Activated T-cell treated with anti-CD3 and anti-CD28 coated beads for 1 hour (primary cell): ENCODE data around the gene CKB.
"Not testable (repeated sequence)": the region's sequence is repeated elsewhere in the genome, so short reads cannot be mapped to it uniquely, and the experiment has no call there.

Experiments
- DNase-seq: peaks from one replicate; pipeline ENCODE4 v3.0.0-alpha.2; 2020; ENCODE audit warnings: low read depth

CKB gene

DNA sequence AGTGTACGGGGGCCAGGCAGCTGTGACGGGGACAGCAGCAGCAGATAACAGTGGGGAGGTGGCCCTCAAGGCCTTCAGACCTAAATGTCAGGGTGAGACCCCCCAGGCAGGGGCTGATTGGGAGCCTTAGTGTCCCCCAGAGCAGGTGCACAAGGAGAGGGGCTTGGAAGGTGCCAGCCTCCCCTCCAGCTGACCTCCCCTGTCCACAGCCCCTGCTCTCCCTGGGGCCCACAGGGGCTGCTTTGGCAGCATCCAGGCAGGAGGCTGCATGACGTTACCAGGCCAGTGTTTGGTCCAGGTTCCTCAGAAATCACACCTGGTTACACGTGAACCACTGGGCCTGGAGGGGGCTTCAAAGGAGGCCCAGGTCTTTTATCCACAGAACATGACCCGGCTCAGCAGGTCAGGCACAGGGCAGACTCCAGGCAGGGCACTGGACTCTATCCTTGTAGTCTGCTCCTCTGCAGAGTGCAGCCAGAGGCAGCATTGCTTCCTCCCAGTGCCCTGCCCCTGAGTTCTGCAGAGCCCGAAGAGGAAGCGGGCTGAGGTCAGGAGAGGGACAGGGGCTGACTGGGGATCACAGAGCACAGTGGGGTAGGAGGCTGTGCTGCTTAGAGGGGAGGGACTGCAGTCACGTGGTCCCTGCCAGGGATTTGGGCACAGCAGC lies 3.8 kb upstream of the CKB start:
- no peak for DNase-seq

GRCh38 chr14:103525430-103526246 lies 3.0 kb upstream of the CKB start:
- not testable (repeated sequence) for DNase-seq

DNA sequence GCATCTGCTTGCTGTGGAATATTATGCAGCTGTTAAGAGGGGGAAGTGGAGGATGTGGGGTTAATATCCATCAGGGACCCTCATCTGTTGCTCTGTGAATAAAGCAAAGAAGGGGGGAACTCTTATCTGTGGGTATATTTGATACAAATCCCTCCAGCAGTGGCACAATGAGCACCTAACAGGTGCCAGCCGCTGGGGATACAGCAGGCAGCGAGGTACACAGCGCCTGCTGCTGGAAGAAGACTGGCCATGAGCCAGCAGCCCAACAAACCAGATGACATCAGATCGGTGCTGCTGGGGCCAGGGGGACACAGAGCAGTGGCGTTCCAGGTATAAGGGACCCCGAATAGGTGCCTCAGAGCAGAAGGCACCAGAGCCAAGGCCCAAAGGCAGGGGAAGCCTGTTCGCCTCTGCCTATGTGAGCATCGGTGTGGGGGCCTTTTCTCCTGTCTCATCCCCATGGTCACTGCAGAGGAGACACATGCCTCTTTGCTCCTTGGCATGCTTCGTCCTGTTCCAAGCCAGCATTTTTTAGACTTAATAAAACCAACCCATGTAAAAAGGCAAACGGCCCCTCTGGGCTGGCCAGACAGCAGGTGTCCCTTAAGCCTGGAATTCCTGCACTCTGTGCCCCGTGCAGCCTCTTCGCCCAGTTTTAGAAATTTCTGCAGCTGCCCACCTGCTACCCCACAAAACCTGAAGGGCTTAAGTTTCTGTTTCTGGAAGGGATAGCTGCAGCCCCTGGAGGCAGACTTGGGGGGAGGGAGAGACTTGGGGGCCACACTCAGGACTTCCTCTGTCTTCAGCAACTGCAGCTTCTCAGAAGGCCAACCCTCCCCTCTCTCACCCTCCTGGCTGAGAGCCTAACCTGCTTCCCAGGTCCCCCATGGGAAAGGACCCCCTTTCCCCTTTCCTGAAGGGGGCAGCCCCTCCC lies 1.6 kb upstream of the CKB start:
- DNase-seq = no peak

DNA sequence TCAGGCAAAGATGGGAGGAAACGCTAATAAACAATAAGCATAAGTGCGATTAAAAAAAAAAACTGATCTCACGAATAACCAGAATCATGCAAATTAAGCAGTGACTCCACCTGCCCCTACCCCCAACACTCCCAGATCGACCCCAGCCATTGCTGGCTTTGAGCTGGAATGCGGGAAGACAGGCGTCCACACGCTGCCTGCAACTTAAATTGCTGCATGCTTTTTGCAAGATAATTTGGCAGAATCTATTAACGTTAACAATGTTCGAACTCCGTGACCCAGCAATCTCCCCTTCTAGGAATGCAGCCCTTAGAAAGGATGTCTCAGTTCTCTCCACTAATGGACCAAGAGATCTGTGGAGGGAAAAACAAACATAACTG lies 935 bp upstream of the CKB start:
- no peak for DNase-seq

GRCh38 chr14:103521951-103522563 lies 573 bp downstream of the CKB start:
- DNase-seq = no peak

GRCh38 chr14:103521438-103521950 lies 1.1 kb downstream of the CKB start:
- DNase-seq = no peak

- DNase-seq = peak; percentile 60
These were observed 1.8 kb downstream of the CKB start for GRCh38 chr14:103520657-103521437.

- no peak for DNase-seq
These were observed 2.4 kb downstream of the CKB start for GRCh38 chr14:103520269-103520656.

- no peak for DNase-seq
These were observed 2.8 kb downstream of the CKB start for GRCh38 chr14:103519837-103520212.

DNA sequence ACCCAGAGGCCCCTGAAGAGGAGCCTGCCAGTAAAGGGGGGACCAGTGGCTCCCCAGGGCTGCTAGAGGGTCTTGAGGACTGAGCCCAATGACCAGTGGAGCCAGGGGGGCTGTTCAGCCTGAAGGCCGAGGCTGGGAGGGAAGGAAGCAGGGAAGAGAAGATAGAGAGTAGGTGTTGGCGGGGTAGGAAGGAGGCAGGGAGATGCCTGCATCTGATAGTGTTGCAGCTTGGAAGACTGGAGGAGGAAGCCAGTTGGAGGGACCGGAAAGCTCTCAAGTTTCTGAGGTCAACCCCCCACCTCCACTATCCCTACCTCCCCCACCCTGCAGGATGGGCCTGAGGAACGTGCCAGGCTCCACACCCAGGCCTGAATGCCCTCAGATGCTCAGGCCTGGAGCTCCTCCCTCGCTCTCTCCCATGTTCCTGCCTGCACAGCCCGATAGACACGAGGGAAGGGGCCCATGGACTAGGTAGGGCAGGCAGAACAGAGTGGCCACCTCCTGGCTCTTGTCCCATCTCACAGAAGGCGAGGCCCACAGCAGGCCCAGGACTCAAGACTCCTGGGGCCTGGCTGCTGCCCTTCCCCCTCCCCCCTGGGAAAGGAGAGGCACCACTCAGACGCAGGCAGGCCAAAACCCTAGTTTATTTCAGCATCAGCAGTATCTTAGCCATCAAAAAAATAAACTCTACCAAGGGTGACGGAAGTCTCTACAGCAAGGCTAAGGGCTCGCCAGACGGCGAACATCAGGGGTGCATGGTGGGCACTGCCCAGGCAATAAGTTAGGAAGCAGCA lies 3.4 kb downstream of the CKB start:
- no peak for DNase-seq

GRCh38 chr14:103518422-103519042 lies 4.1 kb downstream of the CKB start:
- DNase-seq = peak; percentile 56

GRCh38 chr14:103517721-103518421 lies 4.8 kb downstream of the CKB start:
- DNase-seq = no peak

- DNase-seq = no peak
These were observed 5.5 kb downstream of the CKB start for GRCh38 chr14:103517174-103517566.

- no peak for DNase-seq
These were observed 6.0 kb downstream of the CKB start for GRCh38 chr14:103516426-103517173.

GRCh38 chr14:103514596-103515421 lies 7.8 kb downstream of the CKB start:
- DNase-seq = no peak

- no peak for DNase-seq
These were observed 9.7 kb downstream of the CKB start for GRCh38 chr14:103512701-103513611.
